HG03025 (cell line): ENCODE data around the gene MIAT.

Experiments
- ATAC-seq: cut with Tn5 transposase; IDR thresholded peaks from one replicate; pipeline ENCODE4 v1.9.1; 2021; ENCODE audit warnings: mild to moderate bottlenecking, moderate library complexity; ENCODE audit not compliant: unreplicated experiment, low FRiP score

Gene MIAT

DNA sequence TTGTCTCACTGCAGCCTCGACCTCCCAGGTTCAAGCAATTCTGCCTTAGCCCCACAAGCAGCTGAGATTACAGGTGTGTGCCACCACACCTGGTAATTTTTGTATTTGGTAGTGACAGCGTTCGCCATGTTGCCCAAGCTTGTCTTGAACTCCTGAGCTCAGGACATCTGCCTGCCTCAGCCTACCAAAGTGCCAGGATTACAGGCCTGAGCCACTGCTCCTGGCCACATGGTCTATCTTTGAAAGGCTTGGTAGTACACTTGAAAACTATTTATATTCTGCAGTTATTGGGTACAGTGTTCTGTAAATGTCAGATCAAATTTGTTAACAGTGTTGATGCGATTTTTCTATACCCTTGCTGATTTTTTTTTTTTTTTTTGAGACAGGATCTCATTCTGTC is 26.1 kb upstream of the MIAT start:
- ATAC-seq, result no peak

DNA sequence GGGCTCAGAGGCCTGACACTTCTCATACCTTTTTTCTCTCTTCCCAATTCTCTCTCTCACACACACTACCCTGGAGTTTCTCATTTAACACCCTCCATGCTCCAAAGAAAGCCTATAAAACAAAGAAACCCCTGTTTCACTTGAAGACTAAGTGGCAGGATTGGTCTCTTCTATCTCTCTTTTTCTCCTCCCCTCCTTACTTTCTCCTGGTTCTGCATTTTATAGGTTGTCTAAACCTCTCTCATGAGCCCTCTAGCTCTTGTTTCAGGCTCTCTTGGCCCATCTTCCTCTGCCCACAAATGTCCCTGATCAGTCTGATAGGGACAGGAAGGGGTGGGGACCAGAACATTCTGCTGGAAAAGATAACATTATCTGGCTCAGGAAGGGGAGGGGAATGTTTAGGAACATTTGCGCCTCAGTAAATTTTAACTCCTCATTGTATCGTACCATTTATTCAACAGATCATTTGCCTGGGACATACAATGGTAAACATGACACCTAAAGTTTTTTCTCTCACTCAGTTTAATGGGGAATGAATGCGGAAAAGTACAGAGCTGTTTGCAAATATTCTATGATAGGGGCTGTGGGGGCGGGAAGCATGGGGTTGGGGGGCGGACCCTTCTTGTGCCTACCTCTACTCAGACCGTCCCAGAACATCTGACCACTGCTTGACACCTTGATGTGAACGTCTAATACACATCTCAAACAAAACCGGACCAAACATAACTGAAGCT is 24.8 kb upstream of the MIAT start:
- no peak for ATAC-seq

GRCh38 chr22:26634189-26634588 is 23.2 kb upstream of the MIAT start:
- ATAC-seq, result no peak

GRCh38 chr22:26635117-26635516 is 22.3 kb upstream of the MIAT start:
- ATAC-seq, result no peak

DNA sequence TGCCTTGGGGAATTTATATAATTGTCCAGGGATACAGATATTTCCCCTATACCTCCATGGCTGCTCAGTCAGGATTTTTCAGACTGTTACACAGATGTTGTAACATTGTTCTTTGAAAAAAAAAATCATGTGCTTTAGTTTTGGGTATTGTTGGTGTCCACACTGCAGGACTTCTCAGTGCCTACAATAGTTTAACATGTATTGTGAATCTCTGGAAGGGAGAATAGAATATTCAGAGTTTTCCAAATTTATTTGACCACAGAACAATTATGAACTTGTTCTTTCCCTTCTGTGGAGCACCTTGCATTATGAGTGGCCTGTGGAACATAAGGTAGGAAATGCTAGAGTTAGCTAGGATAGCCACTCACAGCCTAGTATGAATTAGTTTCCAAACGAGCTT is 21.1 kb upstream of the MIAT start:
- no peak for ATAC-seq

GRCh38 chr22:26642465-26643417 is 14.6 kb upstream of the MIAT start:
- ATAC-seq, result no peak

GRCh38 chr22:26643418-26644100 is 13.8 kb upstream of the MIAT start:
- no peak for ATAC-seq

GRCh38 chr22:26646158-26646557 is 11.2 kb upstream of the MIAT start:
- ATAC-seq, result no peak

DNA sequence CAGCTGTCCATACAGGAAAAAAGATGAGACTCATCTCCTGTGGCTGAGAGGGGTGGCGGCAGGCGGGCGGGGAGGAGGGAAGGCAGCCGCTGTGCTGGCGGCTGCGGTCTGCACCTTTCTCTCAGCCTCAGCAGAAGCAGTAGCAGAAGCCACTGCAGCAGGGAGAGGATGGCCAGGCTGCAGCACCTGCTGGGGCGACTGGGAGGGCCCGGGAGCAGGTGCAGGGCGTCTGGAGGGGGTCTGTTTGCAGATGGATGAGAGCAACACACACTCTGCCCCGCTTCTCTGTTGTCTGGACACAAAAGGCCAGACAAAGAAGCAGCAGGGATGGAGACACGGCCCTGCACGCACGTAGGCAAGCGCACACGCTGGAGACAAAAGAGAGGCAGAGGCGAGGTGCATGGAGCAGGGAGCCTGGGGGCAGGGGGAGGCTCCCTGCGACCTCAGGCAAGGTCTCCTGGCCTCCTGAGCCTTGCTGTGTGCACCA is 9.3 kb upstream of the MIAT start:
- ATAC-seq, result no peak

- no peak for ATAC-seq
These were observed 8.6 kb upstream of the MIAT start for GRCh38 chr22:26648528-26649388.

DNA sequence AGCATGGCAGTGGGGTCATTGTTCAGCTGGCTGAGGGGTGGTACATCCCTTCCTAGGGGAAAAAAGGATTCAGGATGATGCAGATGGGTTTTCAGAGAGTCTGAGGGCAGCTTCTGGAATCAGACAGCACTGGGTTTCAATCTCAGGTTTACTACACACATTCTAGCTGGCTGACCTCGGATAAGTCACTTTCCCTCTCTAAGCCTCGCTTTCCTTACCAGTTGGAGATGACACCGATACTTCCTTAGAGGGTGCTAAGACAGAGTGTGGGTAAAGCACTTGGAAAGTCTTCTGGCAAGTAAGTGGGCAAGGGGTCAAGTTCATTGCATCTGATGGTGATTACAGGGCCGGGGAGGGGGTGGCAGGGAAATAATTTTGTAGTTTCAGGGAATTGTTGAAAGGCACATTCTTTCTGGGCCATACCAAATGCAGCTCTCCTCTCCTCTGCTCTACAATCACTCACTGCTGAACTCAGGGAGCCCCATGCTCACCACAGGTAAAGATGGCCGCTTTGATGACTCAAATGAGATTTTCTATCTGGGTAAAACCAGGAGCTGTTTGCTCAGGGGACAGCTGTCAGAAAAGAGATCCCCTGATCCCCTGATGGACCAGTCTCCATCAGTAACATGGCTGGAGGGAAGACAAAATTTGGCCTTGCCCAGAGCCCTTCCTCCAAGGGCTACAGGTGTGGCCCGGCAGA is 6.5 kb upstream of the MIAT start:
- no peak for ATAC-seq

DNA sequence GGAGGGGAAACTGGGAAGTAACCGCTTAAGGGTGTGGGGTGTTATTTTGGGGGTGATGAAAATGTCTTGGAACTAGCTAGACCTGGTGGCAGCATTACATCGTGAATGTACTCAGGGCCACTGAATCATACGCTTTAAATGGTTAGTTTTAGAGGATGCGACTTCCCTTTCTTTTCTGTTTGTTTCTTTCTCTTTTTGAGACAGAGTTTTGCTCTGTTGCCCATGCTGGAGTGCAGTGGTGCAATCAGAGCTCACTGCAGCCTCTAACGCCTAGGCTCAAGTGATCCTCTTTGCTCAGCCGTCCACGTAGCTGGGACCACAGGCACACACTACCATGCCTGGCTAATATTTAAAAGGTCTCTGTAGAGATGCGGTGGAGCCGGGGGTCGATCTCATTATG is 5.6 kb upstream of the MIAT start:
- no peak for ATAC-seq

DNA sequence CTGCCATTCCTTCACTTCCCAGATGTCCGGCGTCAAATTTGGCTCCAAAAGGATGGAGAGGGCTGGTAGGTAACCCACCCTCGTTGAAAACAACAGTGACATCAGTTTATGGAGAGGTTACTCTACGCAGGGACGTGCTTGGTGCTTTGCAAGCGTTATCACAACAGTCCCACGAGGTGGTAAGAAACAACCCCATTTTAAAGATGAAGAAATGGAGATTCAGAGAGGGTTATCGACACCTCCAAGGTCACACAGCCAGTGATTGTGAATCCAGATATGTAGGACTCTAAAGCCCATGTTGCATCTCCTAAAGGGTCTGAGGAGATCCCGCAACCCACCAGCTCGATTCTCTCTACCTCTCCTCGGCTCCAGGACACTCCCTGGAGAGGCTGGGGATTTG is 773 bp downstream of the MIAT start:
- ATAC-seq, result no peak

- ATAC-seq, result no peak
These were observed 1.5 kb downstream of the MIAT start for GRCh38 chr22:26658671-26659478.

- ATAC-seq, result no peak
These were observed 3.0 kb downstream of the MIAT start for GRCh38 chr22:26660356-26660755.

DNA sequence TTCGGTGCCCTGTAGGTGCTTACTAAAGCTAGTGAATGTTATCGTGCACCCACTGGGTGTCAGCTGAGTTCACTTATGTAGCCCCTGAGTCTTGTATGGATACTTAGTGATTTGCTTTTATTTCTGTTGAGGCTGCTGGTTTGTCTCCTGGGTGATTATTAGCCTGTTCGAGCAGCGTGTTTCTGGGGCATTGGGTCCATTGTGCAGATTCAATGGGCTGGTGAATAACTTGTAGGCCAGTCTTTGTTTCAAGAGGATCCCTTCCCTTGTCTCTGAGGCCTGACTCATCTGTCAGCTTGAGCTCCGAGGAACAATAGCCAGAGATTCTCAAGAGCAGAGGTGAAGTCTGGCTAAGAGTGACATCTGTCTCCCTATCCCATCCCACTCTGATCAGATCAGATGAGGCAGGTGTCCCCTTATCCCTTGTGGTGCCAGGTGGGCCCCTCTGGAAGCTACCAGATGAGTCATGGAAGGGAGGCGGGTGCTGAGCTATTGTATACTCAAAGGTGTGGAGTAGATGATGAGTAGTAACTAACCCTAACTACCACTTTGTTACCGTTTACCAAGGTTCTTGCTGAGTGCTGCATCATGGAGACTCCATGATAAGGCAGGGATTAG is 3.7 kb downstream of the MIAT start:
- no peak for ATAC-seq

GRCh38 chr22:26662160-26662559 is 4.8 kb downstream of the MIAT start:
- no peak for ATAC-seq

DNA sequence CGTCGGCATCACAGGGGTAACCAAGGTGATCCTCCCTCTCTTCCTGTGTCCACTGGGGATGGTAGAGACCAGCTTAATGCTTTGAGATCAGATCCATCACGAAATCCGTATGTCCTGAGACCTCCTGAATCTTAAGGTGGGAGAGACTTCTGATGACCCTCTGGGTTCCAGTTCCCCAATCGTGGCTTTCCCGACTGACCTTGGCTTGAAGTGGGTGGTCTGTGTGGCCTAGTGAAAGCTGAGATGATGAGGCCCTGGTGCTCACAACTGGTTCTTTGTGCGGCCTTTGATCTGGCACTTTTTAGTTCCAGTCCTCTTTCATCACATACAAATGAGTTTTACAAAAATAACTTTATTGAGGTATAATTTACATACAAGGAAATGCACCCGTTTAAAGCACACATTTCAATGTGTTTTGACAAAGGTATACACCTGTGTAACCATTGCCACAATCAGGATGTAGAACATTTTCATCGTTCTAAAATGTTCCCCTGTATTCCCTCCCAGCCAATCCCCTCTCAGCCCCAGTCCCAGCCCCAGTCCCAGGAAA is 6.1 kb downstream of the MIAT start:
- no peak for ATAC-seq
